Activated CD4-positive, alpha-beta T cell treated with anti-CD3 and anti-CD28 coated beads for 48 hours (primary cell): Measurements from ENCODE around the gene IGLON5.

Experiments used
- DNase-seq: peaks from one replicate; pipeline ENCODE4 v3.0.0-alpha.2; 2020

The IGLON5 gene

DNA sequence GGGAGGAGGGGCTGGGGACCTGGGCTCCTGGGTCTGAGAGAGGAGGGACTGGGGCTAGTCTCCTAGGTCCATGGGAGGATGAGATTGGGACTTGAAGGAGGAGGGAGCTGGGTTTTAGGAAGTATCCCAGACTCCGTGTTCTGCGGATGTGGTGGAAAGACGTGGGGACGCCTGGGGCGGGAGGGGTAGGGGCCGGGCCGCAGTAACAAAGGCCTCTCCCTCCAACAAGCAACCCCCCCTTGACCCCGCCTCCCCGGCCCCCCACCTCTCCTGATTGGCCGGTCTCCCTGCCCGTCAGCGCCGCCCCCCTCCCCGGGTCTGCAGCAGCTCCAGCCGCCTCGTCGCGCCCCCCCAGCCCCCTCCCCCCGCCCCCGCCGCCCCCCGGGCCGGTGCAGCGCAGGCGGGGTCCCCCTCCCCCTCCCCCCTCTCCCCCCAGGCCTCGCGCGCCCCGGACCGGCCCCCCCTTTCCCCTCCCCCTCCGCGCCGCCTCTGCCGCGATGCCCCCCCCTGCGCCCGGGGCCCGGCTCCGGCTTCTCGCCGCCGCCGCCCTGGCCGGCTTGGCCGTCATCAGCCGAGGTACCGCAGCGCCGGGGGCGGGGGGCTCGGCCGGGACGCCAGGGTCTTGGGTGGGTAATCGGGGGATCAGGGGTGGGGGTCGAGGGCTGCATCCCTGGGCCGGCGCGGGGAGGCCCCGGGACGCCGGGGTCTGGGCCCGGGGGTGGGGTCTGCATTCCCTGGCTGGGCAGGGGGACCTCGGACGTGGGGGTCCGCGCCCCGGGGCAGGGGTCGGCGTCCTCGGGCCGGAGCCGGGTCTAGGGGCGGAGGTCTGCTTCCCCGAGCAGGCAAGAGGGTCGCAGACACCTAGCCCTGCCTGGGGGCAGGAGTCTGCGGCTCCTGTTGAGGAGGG lies at the start of gene IGLON5:
TSS of gene IGLON5 (plus strand) at position 294 of the 907 bp plus-strand sequence. CDS start at position 498, 204 bp downstream.
- DNase-seq = no peak

DNA sequence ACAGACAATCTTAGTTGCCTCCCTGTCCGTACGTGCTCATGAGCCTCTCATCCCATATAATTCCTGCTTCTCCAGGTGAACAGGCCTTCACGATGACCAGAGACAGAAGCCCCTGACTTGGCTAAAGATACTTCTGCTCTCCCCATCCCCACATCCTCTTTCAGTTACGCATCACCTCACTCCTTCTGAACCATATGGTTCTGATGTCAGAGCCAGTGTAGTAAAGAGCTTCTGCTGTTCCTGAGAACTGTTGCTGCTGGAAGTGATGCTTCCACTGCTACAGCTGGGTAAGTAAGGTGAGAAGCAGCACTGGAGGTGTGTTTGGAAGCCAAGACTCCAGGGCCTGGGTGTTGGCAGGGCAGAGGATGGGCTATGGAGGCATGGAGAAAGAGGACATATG lies 47.6 kb upstream of the IGLON5 start:
- DNase-seq = no peak

DNA sequence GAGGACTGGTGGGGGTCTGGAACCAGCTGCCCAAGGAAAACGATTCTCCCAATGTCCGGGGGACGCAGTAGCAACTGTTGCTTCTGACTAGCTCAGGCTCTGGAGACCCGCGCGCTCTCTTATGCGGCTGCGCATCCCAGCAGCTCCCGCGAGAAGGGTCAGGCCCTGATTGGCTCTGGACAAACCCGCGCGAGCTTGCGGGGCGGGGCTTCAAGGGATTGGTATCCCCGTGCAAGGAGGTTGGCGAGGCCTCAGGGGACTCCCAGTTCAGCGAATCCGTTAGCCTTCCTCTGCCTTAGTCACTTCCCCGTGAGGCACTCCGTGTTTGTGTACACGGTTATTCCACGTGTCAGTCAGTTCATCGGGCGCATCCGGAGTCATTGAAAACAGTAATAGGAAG lies 40.4 kb upstream of the IGLON5 start:
- no peak for DNase-seq

DNA sequence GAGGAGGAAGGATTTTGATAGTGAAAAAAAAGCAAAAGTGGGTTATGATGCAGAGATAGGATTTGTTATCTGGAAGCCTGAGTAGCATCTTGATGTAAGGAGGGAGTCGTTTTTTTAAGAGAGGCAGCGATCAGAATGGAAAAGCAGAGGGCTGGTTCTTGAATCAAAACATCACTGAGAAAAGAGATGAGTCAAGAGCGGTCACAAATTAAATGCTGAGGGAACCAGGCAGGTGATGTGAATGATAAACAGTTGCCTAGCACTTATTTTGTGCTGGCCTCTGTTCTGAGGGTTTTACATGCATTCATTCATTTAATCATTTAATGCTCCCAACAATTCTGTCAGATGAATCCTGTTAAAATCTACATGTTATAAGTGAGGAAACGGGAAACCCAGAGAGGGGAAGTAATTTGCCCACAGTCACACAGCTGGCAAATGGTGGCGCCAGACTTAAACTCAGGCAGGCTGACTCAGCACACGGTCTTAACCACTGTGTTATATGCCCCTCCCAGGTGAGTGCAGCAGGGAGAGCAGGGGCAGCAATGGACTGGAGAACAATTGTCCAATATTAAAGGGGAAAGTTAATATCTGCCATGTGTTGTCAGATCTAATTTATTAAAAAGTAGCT lies 39.1 kb upstream of the IGLON5 start:
- peak; percentile 40 for DNase-seq

DNA sequence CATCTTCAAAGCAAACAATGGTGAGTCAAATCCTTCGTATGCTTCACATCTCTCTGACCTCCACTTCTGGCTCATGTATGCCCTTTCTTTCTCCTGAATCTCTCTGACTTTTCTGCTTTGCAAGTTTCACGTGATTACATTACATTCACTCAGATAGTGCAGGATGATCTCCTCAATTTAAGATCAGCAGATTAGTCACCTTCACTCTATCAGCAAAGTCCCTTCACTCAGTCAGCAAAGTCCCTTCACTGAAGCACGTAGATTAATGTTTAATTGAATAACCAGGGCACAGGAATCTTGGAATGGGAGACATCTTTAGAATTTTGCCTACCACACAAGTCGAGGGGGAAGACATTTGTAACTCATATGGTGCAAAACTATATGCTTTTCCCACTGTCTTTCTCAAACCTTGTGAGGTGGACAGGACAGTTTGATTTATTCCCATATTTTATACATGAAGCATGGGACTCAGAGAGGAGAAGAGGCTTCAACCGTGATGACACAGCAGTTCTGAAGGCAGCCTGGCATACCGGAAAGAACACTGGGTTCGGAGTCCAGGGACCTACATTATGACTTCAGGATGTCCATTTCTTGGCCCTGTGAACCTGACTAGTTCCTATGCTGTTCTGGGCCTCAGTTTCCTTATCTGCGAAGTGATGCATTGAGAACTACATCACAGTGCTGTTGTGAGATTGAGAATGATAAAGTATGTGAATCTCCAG lies 37.2 kb upstream of the IGLON5 start:
- DNase-seq = no peak

DNA sequence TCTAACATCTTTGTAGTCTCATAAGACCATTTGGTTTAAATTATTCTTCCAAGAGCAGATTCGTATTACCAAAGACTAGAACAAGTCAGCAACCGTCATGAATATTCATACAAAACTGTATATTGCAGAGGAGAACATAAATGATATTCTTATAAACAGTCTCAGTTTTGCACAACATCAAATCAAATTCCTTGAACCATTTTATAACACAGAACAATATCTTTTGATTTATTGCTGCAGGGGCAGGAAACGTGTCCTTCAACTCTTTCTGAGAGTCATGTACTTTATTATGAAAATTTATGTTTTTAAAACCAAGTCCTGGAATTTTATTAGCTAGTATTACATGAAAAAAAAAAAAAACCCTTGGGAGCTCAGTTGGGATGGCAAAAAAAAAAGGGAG lies 34.3 kb upstream of the IGLON5 start:
- DNase-seq = no peak

DNA sequence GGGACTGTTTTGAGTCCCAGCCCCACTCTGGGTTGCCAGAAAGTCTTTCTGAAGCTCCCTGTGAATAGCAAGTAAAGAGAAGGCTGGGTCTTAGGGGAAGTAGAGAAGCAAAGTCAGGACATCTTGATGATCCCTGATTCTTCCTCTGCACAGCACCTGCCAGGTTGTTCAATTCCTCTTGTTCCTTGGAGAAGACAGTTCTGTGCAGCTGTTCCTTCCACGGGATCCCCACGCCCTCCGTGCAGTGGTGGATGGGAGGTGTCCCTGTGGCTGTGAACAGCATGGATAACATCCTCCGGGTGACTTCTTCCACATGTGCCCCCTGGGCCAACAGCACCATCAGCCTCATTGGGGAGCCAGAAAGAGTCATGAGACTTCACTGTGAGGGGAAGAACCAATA lies 29.1 kb upstream of the IGLON5 start:
- DNase-seq = no peak

DNA sequence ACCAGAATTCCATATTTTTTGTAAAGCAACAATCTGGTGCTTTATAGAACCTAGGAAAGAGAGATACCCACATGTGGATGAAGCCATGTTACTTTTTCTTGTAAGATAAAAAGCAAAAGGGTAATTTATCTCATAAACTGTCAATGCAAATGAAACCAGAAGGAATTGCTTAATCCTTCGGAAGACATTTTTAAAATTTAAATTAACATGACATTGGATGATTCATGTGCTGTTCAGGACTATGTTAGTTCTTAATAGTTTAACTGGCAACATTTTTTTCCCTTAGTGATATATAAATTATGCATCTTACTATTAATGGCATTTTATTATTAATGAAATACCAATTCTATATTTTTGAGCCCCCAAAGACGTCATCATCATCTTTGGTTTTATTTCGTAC lies 25.8 kb upstream of the IGLON5 start:
- DNase-seq = no peak

DNA sequence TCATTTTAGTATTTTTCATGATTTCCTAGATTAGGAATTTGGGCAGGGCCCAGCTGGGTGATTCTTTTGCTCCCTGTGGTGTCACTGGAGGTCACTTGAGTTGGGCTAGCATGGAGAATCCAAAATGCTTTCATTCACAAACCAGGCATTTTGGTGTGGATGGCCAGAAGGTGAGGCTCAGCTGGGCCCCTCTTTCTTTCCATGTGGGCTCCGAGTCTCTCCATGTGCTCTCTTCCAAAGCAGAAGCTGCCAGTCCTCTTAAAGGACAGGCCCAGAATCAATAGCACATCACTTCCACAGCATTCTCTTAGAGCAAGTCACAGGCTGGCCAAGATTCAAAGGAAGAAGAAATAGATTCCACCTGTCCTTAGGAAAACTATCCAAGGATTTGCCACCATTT lies 21.8 kb upstream of the IGLON5 start:
- no peak for DNase-seq

DNA sequence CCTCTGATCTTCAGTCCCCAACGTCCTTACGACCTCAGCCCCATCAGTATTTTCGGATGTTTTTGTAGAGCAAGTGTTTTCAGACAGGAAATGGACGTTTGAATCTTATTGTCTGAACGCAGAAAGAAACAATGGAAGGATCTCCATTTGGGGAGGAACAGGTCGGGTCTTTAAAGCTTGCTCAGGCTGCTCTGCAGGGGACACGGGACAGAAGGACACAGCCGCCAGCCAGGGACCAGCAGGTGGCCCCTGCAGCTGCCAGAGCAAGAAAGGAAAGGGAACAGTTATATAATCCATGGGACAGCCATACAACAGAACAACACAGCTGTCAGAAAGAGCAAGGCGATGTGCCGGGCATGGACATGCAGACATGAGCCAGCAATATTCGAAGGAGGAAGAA lies 18.5 kb upstream of the IGLON5 start:
- DNase-seq = no peak

DNA sequence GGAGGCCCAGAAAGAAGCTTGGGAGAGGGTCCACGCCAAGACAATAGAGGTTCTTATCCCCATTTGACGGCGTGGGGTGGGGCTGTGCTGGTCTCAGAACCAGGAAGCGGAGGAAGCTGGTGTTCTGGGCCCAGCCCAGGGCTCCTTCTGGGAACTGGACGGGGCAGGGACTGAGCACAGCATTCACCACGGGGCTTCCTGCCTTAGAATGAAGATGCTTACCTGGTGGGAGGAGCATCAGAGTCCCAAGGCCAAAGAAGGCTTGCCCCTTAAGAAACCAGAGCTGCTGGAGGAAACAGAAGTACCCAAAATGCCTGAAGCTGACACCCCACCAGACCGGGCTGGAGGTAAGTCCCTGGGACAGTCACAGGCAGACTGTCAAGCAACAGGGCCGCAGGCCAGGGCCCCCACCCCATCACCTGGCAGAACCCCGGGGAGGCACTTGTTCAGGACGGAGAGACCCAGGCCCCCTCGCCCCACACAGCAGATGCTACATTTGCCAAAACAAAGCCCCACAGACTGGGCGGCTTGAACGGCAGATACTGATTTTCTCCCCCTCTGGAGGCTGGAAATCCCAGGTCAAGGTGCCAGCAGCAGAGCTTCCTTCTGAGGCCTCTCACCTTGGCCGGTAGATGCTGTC lies 17.8 kb upstream of the IGLON5 start:
- DNase-seq = no peak

DNA sequence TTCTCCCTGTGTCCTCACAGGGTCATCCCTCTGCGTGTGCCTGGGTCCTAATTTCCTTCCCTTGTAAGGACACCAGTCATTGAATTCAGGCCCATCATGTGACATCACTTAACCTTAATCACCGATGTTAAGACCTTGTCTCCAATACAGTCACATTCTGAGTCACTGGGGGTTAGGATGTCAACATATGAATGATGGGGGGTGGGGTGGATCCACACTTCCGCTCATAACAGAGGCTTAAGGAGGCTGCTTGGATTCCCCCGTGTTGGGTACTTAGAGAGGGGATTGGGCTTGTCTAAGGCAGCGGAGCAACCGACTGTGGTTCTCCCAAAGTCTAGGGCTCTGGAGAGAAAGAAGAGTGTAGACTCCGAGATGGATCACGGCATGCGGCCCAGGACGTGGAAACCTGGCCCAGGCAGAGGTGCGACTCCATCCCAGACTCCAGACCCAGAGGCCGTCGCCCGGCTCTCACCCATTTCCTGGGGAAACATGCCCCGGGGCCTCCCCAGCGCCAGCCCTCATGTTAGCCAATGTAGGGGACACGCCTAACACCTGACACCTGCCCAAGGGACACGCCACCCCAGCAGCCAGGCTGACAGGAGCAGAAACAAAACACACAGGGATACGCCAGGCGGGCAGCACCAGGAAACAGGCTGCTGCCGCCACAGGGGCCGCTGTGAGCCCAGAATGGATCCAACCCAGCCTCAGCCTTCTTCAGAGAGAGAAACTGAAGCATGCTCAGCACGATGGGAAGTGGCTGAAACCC lies 17.1 kb upstream of the IGLON5 start:
- no peak for DNase-seq

DNA sequence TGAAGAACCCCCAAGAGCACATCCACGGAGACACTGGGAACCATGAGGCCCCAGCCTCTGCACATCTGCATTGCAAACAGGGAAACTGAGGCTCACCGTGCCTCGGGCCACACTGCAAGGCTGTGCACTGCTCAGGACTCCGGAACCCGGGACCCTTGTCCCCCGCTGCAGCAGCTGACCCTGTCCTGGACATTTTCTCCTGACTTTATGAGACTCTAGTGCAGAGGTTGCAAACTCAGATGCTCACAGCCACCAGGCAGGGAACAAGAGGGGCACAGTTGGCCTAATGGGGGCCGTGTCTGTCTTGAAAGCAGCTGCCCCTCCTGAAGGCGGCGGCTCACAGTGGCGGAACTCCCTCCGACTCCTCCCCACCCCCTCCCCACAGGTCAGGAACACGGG lies 16.5 kb upstream of the IGLON5 start:
- DNase-seq = no peak

DNA sequence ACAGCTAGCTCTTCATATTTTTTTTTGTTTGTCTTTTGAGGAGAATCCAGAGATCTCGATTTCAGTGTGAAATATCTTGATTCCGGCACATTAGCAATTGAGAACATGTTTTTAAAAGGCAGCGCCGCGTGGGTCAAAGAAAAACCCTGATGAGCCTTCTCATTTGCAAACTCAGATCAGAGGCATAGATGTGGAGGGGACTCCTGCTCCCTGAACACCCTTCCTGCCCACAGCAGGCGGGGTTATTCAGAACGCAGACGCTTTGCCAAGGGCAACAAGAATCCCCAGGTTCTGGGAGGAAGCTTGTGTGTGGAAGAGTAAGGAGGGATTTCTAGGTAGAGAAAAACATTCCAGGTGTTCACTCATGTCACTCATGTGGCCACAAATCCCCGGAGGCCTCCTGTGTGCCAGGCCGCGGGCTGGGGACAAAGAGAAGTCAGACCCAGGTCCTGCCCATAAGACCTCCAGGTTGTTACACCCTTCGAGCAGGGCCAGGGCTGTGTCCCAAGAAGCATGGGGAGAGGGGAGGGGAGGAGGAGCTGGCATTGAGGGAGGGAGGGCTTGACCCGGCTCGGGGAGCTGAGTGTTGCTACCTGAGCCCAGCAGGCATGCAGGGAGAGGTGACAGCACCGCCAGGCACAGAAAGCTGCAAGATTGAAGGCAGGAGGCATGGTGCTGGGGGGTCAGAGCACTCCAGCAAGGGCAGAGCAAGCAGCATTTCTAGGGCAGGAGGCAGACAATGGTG lies 15.9 kb upstream of the IGLON5 start:
- DNase-seq = no peak

DNA sequence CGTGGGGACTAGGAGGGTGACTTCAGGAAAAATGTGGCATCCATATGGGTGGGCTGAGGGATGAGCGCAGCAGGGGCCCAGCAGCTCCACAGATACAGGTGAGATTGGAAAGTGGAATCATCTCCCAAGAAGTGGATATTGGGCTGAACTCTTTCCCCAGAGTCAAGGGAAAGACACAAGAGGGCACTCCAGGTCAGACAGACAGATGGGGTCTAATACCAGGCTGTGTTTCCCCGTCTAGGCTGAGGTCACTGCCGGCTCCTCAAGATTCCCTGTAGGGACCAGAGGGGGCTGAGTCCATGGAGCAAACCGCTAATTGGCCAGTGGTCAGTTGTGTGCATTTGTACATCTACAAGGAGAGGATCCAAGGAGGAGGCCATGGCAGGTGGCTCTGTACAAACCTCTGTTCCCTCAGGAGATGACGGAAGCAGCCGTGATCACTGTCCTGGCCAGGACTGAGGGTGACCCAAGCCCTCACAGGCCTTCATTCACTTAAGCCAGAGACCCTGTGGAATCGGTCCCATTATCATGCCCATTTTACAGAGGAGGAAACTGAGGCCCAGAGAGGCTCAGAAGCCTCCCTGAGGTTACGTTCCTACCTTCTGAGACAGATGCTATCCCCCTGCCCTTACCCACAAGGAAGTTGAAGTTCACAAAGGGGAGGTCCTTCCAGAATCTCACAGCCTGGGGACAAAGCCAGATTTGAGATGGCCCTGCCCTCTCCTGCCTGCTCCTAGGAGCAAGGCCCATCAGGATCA lies 14.9 kb upstream of the IGLON5 start:
- DNase-seq = no peak

DNA sequence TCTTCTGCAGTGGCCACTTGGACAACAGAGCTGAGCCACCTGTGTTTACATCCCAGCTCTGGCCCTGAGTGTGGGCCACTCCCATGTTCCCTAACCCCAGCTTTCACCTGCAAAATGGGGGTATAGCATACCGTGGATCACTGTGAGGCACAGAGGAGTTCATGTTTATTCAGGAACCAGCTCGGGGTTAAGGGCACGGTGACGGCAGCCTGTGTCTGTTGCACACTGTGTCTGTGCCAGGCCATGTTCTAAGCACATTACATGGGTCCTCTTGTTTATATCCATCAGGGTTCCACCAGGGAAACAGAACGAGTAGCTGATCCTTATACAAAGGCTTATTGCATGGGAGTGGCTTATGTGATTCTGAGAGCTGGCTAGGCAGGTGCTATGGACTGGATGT lies 14.0 kb upstream of the IGLON5 start:
- DNase-seq = no peak

DNA sequence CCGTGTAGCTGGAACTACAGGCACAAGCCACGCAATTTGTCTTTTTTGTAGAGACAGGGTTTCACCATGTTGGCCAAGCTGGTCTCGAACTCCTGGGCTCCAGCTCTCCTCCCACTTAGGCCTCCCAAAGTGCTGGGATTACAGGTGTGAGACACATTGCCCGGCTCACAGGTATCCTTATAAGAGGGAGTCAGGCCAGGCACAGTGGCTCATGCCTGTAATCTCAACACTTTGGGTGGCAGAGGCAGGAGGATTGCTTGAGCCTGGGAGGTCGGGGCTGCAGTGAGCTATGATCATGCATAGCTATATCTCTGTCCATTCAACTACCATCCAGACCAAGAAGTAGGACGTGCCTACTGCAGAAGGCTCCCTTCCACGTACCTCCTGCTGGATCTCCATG lies 10.2 kb upstream of the IGLON5 start:
- no peak for DNase-seq

DNA sequence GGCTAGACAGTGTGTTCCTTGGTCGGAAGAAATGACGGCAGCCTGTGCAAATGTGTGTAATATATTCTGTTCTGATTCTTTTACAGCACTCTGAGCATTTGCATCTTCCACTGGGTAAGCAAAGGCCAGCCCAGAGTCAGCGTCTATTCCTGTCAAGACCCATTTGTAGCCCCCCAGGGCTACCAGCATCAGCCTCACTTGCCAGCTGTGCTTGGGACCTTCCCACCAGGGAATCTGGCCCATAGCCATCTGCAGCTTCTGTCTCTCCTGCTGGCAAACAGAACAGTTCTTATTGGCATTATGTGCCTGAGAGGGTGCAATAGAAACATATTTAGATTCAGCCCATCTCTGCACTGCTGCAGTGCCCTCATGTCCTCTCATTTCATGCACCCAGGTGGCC lies 6.0 kb upstream of the IGLON5 start:
- no peak for DNase-seq

DNA sequence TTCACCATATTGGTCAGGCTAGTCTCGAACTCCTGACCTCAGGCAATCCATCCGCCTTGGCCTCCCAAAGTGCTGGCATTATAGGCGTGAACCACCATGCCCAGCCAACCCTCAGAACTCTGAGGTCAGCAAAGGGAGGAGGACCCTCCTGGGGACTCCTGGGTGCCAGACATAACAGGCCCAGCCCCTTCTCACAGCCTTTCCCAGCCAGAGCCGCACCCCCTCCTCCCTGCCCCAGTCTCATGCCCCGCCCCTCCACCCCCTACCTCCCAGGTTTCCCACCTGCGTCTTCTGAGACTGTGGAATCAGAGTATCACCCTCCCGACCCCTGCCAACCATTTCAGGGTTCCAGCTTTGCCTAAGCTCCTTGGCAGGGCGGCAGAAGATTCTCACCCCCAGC lies 5.2 kb downstream of the IGLON5 start:
- DNase-seq = no peak

DNA sequence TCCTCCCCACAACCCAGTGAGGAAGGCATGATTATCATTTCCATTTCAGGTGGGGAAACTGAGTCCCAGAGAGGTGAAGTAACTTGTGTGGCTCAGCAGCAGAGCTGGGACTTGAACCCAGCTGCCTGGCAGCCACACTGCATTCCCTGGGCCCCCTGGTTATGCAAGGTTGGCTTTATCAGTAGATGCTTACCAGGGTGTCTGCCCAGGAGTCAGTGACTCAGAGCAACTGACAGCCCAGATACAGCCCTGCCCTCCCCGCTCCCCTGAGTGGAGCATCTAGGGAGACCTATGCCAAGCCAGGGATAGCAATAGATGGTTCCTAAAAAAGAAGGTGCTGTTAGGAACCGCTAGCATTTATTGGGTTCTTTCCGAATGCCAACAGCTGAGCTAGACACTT lies 5.9 kb downstream of the IGLON5 start:
- DNase-seq = no peak

DNA sequence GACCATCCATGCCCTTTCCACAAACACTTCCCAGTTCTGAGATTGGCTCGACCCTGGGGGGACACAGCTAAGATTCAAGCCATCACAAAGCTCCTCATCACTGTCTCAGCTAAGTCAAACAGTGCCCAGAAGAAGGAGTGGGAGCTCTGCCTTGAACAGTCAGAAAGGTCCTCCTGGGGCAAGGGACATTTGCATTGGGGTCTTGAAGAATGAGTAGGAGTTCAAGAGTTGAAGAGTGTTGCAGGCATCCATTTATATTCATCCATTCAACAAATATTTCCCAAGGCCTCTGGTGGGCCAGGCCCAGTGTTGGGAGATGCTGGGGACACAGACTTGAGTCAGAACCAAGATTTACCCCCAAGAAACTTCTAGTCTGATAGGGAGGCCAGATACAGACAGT lies 6.5 kb downstream of the IGLON5 start:
- no peak for DNase-seq
